HepG2 (cell line): ENCODE measurements around the gene HELZ.

ENCODE experiments used
- CHD2 ChIP-seq: IDR thresholded peaks from 2 replicates; pipeline ENCODE4 v1.6.1; 2011; ENCODE audit warnings: low read depth, low read length, improper control_type of control experiment
- FOXA1 ChIP-seq, 2 experiments: fragments of 450-650 bp in 1 of 2; sonication (generic) in 1 of 2; formaldehyde crosslinking in 1 of 2; IDR thresholded peaks; 2 replicates each; pipeline versions ENCODE4 v1.4.0 to v1.6.1; 2016 to 2020; ENCODE audit warnings: missing genetic modification reagents in 1 of 2
- TF ChIP-seq, protein P1 (sequence below): IDR thresholded peaks from 2 replicates; pipeline ENCODE4 v1.6.1; 2016; ENCODE audit warnings: low read depth, control low read depth
- TF ChIP-seq, protein P2 (sequence below): IDR thresholded peaks from 2 replicates; pipeline ENCODE4 v1.6.1; 2012; ENCODE audit warnings: inconsistent platforms
- TF ChIP-seq, protein P3 (sequence below): sonication (generic); formaldehyde crosslinking; IDR thresholded peaks from 2 replicates; pipeline ENCODE4 v1.5.0; 2020; ENCODE audit warnings: mild to moderate bottlenecking, missing genetic modification reagents, moderate library complexity

DNA sequence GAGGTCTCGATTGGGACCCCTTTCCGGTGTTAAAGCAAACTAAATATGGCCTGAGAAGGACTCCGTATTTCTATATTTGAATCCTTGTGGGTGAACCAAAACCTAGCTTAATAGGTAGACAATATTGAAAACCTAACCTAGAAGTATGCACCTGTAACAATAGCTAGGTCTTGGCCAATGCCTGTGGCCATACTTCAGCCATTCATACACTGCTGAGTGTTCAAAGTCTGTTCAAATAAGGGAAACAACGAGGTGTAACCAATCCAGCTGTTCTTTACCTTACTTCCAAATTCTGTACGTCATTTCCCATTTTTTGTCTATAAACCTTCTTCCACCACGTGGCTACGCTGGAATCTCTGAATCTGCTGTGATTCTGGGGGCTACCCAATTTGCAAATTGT is 34.1 kb upstream of the HELZ start:
- no peak for TF ChIP-seq CHD2
- no peak for TF ChIP-seq FOXA1 (IDR thresholded peaks at IDR 0.05)
- TF ChIP-seq FOXA1 (CRISPR knock-in tag; IDR thresholded peaks at IDR 0.05), result no peak
- TF ChIP-seq, protein P1, sequence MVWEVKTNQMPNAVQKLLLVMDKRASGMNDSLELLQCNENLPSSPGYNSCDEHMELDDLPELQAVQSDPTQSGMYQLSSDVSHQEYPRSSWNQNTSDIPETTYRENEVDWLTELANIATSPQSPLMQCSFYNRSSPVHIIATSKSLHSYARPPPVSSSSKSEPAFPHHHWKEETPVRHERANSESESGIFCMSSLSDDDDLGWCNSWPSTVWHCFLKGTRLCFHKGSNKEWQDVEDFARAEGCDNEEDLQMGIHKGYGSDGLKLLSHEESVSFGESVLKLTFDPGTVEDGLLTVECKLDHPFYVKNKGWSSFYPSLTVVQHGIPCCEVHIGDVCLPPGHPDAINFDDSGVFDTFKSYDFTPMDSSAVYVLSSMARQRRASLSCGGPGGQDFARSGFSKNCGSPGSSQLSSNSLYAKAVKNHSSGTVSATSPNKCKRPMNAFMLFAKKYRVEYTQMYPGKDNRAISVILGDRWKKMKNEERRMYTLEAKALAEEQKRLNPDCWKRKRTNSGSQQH (CRISPR knock-in tag), result no peak
- TF ChIP-seq, protein P2, sequence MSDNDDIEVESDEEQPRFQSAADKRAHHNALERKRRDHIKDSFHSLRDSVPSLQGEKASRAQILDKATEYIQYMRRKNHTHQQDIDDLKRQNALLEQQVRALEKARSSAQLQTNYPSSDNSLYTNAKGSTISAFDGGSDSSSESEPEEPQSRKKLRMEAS, result no peak
- TF ChIP-seq, protein P3, sequence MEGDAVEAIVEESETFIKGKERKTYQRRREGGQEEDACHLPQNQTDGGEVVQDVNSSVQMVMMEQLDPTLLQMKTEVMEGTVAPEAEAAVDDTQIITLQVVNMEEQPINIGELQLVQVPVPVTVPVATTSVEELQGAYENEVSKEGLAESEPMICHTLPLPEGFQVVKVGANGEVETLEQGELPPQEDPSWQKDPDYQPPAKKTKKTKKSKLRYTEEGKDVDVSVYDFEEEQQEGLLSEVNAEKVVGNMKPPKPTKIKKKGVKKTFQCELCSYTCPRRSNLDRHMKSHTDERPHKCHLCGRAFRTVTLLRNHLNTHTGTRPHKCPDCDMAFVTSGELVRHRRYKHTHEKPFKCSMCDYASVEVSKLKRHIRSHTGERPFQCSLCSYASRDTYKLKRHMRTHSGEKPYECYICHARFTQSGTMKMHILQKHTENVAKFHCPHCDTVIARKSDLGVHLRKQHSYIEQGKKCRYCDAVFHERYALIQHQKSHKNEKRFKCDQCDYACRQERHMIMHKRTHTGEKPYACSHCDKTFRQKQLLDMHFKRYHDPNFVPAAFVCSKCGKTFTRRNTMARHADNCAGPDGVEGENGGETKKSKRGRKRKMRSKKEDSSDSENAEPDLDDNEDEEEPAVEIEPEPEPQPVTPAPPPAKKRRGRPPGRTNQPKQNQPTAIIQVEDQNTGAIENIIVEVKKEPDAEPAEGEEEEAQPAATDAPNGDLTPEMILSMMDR (CRISPR knock-in tag), result no peak
